Activated CD4-positive, alpha-beta T cell treated with anti-CD3 and anti-CD28 coated beads for 36 hours (primary cell): ENCODE data around the gene OR1Q1. TPM values are rescaled to one million over a fixed set of nuclear protein-coding genes. Genes with fewer than 3 reads are reported as not detected.
"Not testable (repeated sequence)": the region's sequence is repeated elsewhere in the genome, so short reads cannot be mapped to it uniquely, and the experiment has no call there.

ENCODE experiments used
- ATAC-seq: fragments of 200-7000 bp; cut with Tn5 transposase; one replicate; pipeline ENCODE4 v1.10.0; 2021; ENCODE audit warnings: mild to moderate bottlenecking, moderate library complexity
- CTCF ChIA-PET: fragments of 350-600 bp; sonication (Branson Sonifier 250); formaldehyde crosslinking; loops from one replicate; lab custom pipeline; 2021; ENCODE audit warnings: antibody characterized with exemption; lab: Charles Lee
- POLR2A ChIA-PET: fragments of 350-600 bp; sonication (Branson Sonifier 250); formaldehyde crosslinking; loops from one replicate; lab custom pipeline; 2021; ENCODE audit warnings: antibody characterized with exemption, inconsistent platforms; lab: Charles Lee
- DNase-seq: peaks from one replicate; pipeline ENCODE4 v3.0.0-alpha.2; 2020
- H3K27ac Mint-ChIP-seq: one replicate; pipeline ENCODE4 v1.8.0; 2021; ENCODE audit warnings: mixed read lengths
- H3K27me3 Mint-ChIP-seq: one replicate; pipeline ENCODE4 v1.8.0; 2021; ENCODE audit warnings: mixed read lengths
- H3K36me3 Mint-ChIP-seq: one replicate; pipeline ENCODE4 v1.8.0; 2021; ENCODE audit warnings: low read depth, mixed read lengths
- H3K4me1 Mint-ChIP-seq: one replicate; pipeline ENCODE4 v1.8.0; 2021; ENCODE audit warnings: mixed read lengths
- H3K4me3 Mint-ChIP-seq: one replicate; pipeline ENCODE4 v1.8.0; 2021; ENCODE audit warnings: mild to moderate bottlenecking, moderate library complexity, mixed read lengths
- H3K9me3 Mint-ChIP-seq: one replicate; pipeline ENCODE4 v1.8.0; 2021; ENCODE audit warnings: low read depth, mixed read lengths
- intact Hi-C, 2 experiments: fragments of 100-400 bp; cut with DNase I in 1 of 2; cut with micrococcal nuclease in 1 of 2; formaldehyde crosslinking; loops; one replicate each; pipeline versions ENCODE4 v1.14.2 to v1.15.1; 2022 to 2024; cut with DNase I, micrococcal nuclease
- total RNA-seq, 2 experiments: library from RNA; stranded (reverse); gene quantifications; one replicate each; pipeline ENCODE4 v1.2.3, GENCODE V29; 2021

The OR1Q1 gene, protein sequence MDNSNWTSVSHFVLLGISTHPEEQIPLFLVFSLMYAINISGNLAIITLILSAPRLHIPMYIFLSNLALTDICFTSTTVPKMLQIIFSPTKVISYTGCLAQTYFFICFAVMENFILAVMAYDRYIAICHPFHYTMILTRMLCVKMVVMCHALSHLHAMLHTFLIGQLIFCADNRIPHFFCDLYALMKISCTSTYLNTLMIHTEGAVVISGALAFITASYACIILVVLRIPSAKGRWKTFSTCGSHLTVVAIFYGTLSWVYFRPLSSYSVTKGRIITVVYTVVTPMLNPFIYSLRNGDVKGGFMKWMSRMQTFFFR
- total RNA-seq, result not detected

DNA sequence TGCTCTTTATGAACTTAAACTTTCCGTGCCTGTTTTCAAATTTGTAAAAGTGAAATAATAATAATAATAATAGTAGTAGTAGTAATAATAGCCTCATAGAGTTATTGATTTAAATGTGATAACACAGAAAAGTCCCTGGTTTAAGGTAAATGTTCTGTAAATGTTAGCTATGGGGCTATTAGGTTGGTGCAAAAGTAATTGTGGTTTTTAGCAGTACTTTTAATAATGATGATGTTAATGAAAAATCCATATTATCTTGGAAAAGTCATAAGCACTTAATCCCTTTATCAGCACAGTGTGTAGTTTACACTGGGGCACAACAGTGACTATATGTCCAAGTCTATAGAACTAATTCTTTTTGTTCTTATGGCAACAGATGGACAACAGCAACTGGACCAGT, at the start of gene OR1Q1:
TSS of gene OR1Q1 (plus strand) at position 377 of the 400 bp plus-strand sequence. CDS start at position 377, 0 bp downstream.
- no peak within 1 kb of the TSS for H3K27ac Mint-ChIP-seq
- H3K9me3 Mint-ChIP-seq, result no peaks in the 10 kb centered on the region
- intact Hi-C loops, result no loop called here
- H3K4me3 Mint-ChIP-seq, result no peak within 1 kb of the TSS
- no peak for ATAC-seq
- CTCF ChIA-PET, result no interaction called here
- peaks cover 11% of the 10 kb centered on the region for H3K27me3 Mint-ChIP-seq
- DNase-seq, result no peak
- no peaks in the 10 kb centered on the region for H3K4me1 Mint-ChIP-seq
- POLR2A ChIA-PET, result interaction anchor here (0.7 kb wide), 1 partner anchor 194 kb away, joined by 3 read pairs; no protein-coding TSS in a partner anchor
- no peaks in the 10 kb centered on the region for H3K36me3 Mint-ChIP-seq

DNA sequence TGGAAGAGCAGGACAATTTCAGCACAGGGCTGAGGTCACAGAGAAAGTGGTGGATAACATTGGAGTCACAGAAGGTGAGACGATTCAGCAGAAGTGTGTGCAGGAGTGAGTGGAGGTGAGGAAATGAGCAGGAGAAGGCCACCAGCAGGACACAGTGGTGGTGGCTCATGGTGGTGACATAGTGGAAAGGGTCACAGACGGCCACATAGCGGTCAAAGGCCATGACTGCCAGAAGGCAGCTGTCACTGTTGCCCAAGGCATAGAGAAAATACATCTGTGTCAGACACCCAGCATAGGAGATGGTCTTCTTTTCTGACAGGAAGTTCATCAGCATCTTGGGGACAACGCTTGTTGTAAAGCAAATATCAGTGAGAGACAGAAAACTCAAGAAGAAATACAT, 46.6 kb upstream of the OR1Q1 start:
- H3K4me1 Mint-ChIP-seq, result peaks cover 8% of the 10 kb centered on the region
- ChIA-PET CTCF (no interaction called here), POLR2A (no interaction called here)
- no peaks in the 10 kb centered on the region for H3K36me3 Mint-ChIP-seq
- no peak overlapping the region for H3K27ac Mint-ChIP-seq
- ATAC-seq (no peak), DNase-seq (no peak)
- intact Hi-C loops, result no loop called here
- no peak overlapping the region for H3K4me3 Mint-ChIP-seq
- no peaks in the 10 kb centered on the region for H3K9me3 Mint-ChIP-seq
- peaks cover 8% of the 10 kb centered on the region for H3K27me3 Mint-ChIP-seq

DNA sequence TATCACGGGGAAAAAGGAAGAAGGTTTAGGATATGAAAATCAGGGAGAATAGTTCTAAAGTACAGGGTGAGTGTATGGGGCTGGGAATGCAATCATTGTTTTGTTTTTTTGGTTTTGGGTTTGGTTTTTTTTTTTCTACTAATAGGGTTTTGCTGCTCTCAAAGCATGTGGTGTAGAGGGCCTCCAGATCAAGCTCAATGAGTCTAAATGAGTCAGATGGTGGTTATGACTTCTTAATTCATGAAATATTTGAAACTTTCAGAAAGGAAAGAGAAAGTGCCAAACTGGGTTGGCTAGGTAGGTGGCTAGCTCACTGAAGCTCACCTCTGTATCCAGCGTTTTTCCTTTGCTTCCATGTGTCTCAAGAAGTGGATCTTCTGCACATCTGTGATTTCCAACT, 42.1 kb upstream of the OR1Q1 start:
- Mint-ChIP-seq H3K27me3 (peaks cover 2% of the 10 kb centered on the region), H3K9me3 (no peaks in the 10 kb centered on the region), H3K4me3 (no peak overlapping the region), H3K4me1 (peaks cover 8% of the 10 kb centered on the region), H3K36me3 (no peaks in the 10 kb centered on the region), H3K27ac (no peak overlapping the region)
- peak; percentile 90 for ATAC-seq
- DNase-seq, result no peak
- POLR2A ChIA-PET, result no interaction called here
- intact Hi-C loops, result loop anchor here in 1 of 2 experiments (10.0 kb wide), 1 partner anchor 222 kb away; no protein-coding TSS in a partner anchor
- CTCF ChIA-PET, result interaction anchor here (0.9 kb wide), 1 partner anchor 74 kb away, joined by 4 read pairs; no protein-coding TSS in a partner anchor

DNA sequence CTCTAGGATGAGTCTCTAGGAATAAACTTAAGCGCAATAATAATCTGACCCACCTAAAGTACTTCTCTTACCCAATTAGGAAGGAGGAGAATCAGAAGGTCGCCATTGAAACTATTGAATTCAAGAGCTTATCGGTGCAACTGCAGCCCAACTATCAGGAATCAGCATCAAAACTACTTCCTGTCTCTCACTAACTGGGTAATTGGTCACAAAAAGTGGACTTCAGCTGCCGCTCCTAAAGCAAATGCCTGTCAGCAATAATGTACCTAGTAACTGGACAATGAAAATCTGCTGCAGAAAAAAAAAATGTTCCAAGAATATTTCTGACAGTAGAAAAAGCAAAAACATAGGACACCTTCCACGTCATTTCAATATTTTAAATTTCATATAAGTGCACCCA, 34.7 kb upstream of the OR1Q1 start:
- no peak overlapping the region for H3K27ac Mint-ChIP-seq
- no peak for DNase-seq
- H3K27me3 Mint-ChIP-seq, result peaks cover 2% of the 10 kb centered on the region
- H3K4me3 Mint-ChIP-seq, result no peak overlapping the region
- H3K4me1 Mint-ChIP-seq, result no peaks in the 10 kb centered on the region
- ATAC-seq, result no peak
- CTCF ChIA-PET, result no interaction called here
- H3K36me3 Mint-ChIP-seq, result peaks cover 6% of the 10 kb centered on the region
- POLR2A ChIA-PET, result no interaction called here
- H3K9me3 Mint-ChIP-seq, result no peaks in the 10 kb centered on the region
- intact Hi-C loops, result loop anchor here in 1 of 2 experiments (10.0 kb wide), 1 partner anchor 215 kb away; no protein-coding TSS in a partner anchor

DNA sequence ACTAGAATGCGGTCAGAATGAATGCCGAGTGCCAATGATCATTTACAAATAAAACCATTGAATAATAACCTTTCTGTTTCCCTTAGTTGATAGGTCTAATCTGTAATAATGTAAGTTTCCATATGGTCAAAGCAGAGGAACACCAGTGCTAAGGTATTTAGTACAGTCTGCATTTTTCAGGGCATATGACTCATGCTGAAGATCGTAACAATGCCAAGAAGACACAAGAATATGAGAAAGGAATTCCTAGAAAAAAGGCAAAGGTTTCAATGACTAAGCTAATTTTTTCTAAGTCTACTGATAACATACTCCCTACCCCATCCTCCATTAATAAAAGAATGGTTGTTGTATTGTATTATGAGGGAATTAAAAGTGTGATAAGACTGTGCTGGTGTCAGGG, 34.2 kb upstream of the OR1Q1 start:
- Mint-ChIP-seq H3K27ac (no peak overlapping the region), H3K4me3 (no peak overlapping the region), H3K27me3 (peaks cover 2% of the 10 kb centered on the region), H3K4me1 (no peaks in the 10 kb centered on the region), H3K36me3 (peaks cover 6% of the 10 kb centered on the region), H3K9me3 (no peaks in the 10 kb centered on the region)
- ATAC-seq (no peak), DNase-seq (no peak)
- CTCF ChIA-PET, result no interaction called here
- POLR2A ChIA-PET, result no interaction called here
- intact Hi-C loops, result no loop called here

DNA sequence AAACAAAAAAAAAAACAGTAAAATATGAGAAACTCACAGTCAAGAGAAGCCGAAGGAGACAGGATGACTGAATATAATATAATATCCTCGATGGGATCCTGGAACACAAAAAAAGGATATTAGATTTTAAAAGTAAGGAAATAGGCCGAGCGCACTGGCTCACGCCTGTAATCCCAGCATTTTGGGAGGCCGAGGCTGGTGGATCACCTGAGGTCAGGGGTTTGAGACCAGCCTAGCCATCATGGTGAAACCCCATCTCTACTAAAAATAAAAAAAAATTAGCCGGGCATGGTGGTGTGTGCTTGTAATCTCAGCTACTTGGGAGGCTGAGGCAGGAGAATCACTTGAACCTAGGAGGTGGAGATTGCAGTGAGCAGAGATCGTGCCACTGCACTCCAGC, 31.3 kb upstream of the OR1Q1 start, which contains the start of gene OR1L8:
TSS of gene OR1L8 (minus strand) at position 101 of the 400 bp plus-strand sequence. CDS start 14,907 bp downstream, outside the sequence.
- H3K9me3 Mint-ChIP-seq, ATAC-seq, H3K4me1 Mint-ChIP-seq, H3K27me3 Mint-ChIP-seq, POLR2A ChIA-PET, intact Hi-C loops, DNase-seq, CTCF ChIA-PET, H3K4me3 Mint-ChIP-seq, H3K36me3 Mint-ChIP-seq, H3K27ac Mint-ChIP-seq: not testable (repeated sequence)

DNA sequence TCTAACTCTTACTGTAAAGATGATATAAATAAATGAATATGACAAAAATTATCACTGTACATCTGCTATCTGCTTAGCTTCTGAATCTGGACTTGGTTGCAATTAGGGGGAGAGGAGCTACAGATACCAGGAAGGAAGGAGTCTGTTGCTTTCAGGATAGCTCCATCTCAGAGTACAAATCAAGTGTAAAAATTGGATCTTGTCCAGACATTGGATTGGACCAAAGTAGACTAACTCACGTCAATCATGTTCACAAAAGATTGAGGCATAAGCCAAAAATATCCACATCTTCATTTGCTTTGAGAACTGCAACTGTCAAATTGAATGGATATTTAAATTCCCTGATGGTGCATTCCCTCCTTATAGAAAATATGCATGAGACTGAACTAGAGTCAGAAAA, 8.8 kb upstream of the OR1Q1 start:
- no peak overlapping the region for H3K4me3 Mint-ChIP-seq
- H3K4me1 Mint-ChIP-seq, result no peaks in the 10 kb centered on the region
- no peak overlapping the region for H3K27ac Mint-ChIP-seq
- H3K36me3 Mint-ChIP-seq, result peaks cover under 1% of the 10 kb centered on the region
- intact Hi-C loops, result no loop called here
- ChIA-PET CTCF (interaction anchor here (0.6 kb wide), 1 partner anchor 1185 kb away, joined by 4 read pairs; no protein-coding TSS in a partner anchor), POLR2A (no interaction called here)
- no peak for ATAC-seq
- peaks cover 6% of the 10 kb centered on the region for H3K9me3 Mint-ChIP-seq
- H3K27me3 Mint-ChIP-seq, result peaks cover 9% of the 10 kb centered on the region
- DNase-seq, result no peak

DNA sequence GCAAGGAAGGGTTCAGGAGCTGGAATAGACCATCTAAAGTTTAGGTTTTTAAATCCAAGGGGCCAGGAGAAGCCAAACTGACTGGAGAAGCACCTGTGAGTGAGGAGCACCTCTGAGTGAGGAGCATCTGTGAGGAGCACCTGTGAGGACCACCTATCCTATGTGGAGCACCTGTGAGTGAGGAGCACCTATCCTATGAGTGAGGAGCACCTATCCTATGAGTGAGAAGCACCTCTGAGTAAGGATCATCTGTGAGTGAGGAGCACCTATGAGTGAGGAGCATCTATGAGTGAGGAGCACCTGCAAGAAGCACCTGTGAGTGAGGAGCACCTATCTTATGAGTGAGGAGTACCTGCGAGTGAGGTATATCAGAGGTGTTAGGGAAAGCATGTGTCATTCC, 8.0 kb upstream of the OR1Q1 start:
- intact Hi-C loops, result no loop called here
- no peak overlapping the region for H3K4me3 Mint-ChIP-seq
- peaks cover 7% of the 10 kb centered on the region for H3K27me3 Mint-ChIP-seq
- peaks cover 3% of the 10 kb centered on the region for H3K9me3 Mint-ChIP-seq
- ATAC-seq (no peak), DNase-seq (no peak)
- no peaks in the 10 kb centered on the region for H3K36me3 Mint-ChIP-seq
- H3K4me1 Mint-ChIP-seq, result no peaks in the 10 kb centered on the region
- CTCF ChIA-PET, result no interaction called here
- no peak overlapping the region for H3K27ac Mint-ChIP-seq
- POLR2A ChIA-PET, result no interaction called here

DNA sequence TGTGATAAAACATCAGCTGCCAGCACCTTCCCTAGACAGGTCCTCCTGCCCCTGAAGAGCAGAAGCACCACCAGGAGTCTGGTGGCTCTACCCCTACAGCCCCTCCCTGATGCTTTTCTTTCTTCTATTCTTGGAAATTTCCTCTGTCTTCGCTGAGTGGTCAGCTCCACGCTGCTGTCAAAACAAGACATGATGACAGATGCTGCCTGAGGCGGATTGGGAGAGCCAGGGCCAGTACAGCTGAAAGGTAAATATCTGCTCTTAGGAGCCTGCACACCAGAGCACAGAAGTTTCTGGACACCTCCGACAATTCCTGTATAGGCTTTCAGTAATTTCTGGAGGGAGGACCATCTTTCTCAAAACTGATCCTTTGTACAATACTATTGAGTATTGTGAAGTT, 4.7 kb upstream of the OR1Q1 start:
- Mint-ChIP-seq H3K27me3 (peaks cover 9% of the 10 kb centered on the region), H3K9me3 (no peaks in the 10 kb centered on the region), H3K27ac (no peak overlapping the region), H3K4me3 (no peak overlapping the region), H3K36me3 (no peaks in the 10 kb centered on the region), H3K4me1 (no peaks in the 10 kb centered on the region)
- ChIA-PET POLR2A (no interaction called here), CTCF (no interaction called here)
- ATAC-seq (no peak), DNase-seq (no peak)
- intact Hi-C loops, result no loop called here

DNA sequence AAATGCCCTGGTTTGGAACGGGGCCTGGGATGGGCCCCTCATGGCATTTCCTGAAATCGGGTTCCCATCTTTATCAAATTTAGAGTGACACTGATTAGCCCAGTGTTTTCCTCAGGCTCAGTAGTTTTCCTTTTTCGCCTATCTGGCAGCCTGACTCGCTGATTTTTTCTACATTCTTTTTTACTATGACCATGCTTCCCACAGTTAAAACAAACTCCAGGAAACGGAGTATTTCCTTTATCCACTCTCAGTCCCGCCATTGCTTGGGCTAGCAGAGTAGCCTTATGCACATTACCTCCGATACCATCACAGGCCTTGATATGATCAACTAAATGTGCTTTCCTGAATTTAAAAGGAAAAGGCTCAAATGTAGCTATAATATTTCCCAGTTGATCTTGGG, 5.5 kb downstream of the OR1Q1 start:
- DNase-seq (no peak), ATAC-seq (no peak)
- no peak overlapping the region for H3K27ac Mint-ChIP-seq
- no peaks in the 10 kb centered on the region for H3K9me3 Mint-ChIP-seq
- H3K4me1 Mint-ChIP-seq, result no peaks in the 10 kb centered on the region
- POLR2A ChIA-PET, result interaction anchor here (0.6 kb wide), 1 partner anchor 1615 kb away, joined by 7 read pairs; no protein-coding TSS in a partner anchor
- CTCF ChIA-PET, result no interaction called here
- intact Hi-C loops, result no loop called here
- H3K4me3 Mint-ChIP-seq, result no peak overlapping the region
- H3K27me3 Mint-ChIP-seq, result peaks cover 12% of the 10 kb centered on the region
- no peaks in the 10 kb centered on the region for H3K36me3 Mint-ChIP-seq

DNA sequence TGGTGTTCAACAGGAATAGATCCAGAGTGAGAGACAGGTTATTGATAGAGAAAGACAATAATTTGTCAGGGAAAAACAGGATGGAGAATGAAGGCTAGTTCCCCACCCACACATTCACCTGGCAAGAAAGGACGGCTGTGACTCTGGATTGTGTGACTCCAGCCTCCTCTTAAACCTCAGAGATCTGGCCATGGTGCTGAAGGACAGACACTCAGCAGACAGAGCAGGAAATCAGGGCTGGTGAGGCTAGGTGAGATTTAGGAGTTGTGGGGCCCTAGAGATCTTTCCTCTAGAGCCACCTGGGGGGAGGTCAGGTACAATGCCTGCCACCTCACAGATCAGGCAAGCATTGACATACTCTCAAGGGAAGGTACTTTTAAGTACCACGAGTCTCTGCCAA, 27.7 kb downstream of the OR1Q1 start:
- H3K4me3 Mint-ChIP-seq, result no peak overlapping the region

DNA sequence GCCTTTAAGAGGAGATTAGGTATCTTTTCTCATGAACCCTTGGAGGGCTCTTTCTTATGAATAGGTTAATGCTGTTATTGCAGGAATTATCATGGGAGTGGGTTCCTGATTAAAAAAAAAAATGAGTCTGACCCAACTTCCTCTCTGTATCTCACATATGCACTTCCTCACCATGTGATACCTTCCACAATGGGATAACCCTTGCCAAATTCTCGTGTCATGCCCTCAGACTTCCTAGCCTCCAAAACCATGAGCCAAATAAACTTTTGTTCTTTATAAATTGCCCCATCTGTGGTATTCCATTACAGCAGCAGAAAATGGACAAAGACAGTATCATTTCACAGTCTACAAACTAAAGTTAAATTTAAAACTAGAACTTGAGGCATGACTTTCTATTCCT, 41.8 kb downstream of the OR1Q1 start:
- DNase-seq, result no peak
- Mint-ChIP-seq H3K36me3 (no peaks in the 10 kb centered on the region), H3K27me3 (peaks cover 3% of the 10 kb centered on the region), H3K27ac (no peak overlapping the region), H3K4me3 (no peak overlapping the region), H3K4me1 (no peaks in the 10 kb centered on the region), H3K9me3 (no peaks in the 10 kb centered on the region)
- ChIA-PET CTCF (no interaction called here), POLR2A (no interaction called here)
- intact Hi-C loops, result no loop called here
- ATAC-seq, result no peak

More for the DNA sequence above, 27.7 kb downstream of the OR1Q1 start:
- H3K36me3 Mint-ChIP-seq, result no peaks in the 10 kb centered on the region
- ATAC-seq (no peak), DNase-seq (no peak)
- CTCF ChIA-PET, result no interaction called here
- H3K9me3 Mint-ChIP-seq, result peaks cover 13% of the 10 kb centered on the region
- intact Hi-C loops, result no loop called here
- no peak overlapping the region for H3K27ac Mint-ChIP-seq
- POLR2A ChIA-PET, result no interaction called here
- H3K4me1 Mint-ChIP-seq, result no peaks in the 10 kb centered on the region
- H3K27me3 Mint-ChIP-seq, result peaks cover 16% of the 10 kb centered on the region
